Heart right ventricle (tissue), 16 donors: ENCODE results near the gene EIF1. TPM values are rescaled to one million over a fixed set of nuclear protein-coding genes. Genes with fewer than 3 reads are reported as not detected.
"Not testable (repeated sequence)": the region's sequence is repeated elsewhere in the genome, so short reads cannot be mapped to it uniquely, and the experiment has no call there.

Experiments
- ATAC-seq, 8 donors: fragments of 200-7000 bp; cut with Tn5 transposase; one replicate each; pipeline ENCODE4 v1.9.1; 2020; ENCODE audit warnings: mild to moderate bottlenecking in 8 of 8, moderate library complexity in 8 of 8, moderate number of reproducible peaks in 1 of 8
- DNase-seq, 2 donors: peaks; one replicate each; pipeline ENCODE4 v3.0.0-alpha.2; 2020
- H3K27ac ChIP-seq, 10 donors: fragments of 200-600 bp; sonication (generic) in 2 of 10; one replicate each; pipeline versions ENCODE4 v1.5.0 to v1.8.0; 2020 to 2022; ENCODE audit warnings: mild to moderate bottlenecking in 3 of 10
- H3K27me3 ChIP-seq, 7 donors: fragments of 200-600 bp; one replicate each; pipeline ENCODE4 v1.8.0; 2021 to 2022; ENCODE audit warnings: mild to moderate bottlenecking in 2 of 7
- H3K36me3 ChIP-seq, 9 donors: fragments of 200-600 bp; sonication (generic) in 1 of 9; one replicate each; pipeline versions ENCODE4 v1.5.0 to v1.8.0; 2020 to 2022; ENCODE audit warnings: mild to moderate bottlenecking in 2 of 9
- H3K4me1 ChIP-seq, 9 donors: fragments of 200-600 bp; sonication (generic) in 1 of 9; one replicate each; pipeline versions ENCODE4 v1.5.0 to v1.8.0; 2020 to 2022; ENCODE audit warnings: mild to moderate bottlenecking in 4 of 9
- H3K4me3 ChIP-seq, 10 donors: fragments of 200-600 bp; sonication (generic) in 2 of 10; one replicate each; pipeline versions ENCODE4 v1.5.0 to v1.8.0; 2020 to 2022; ENCODE audit warnings: mild to moderate bottlenecking in 7 of 10, moderate library complexity in 2 of 10
- H3K9me3 ChIP-seq, 11 donors: fragments of 200-600 bp in 10 of 11; sonication (generic) in 2 of 11; one replicate each; pipeline versions ENCODE4 v1.5.0 to v1.8.0; 2013 to 2022; ENCODE audit warnings: mild to moderate bottlenecking in 2 of 11, control low read depth in 1 of 11, moderate library complexity in 1 of 11
- WGBS, 2 donors: extraction: QIAGEN DNeasy Blood & Tissue Kit; methylation state at CpG; one replicate each; pipeline ENCODE4 v1.1.7; 2013; ENCODE audit warnings: inconsistent platforms in 1 of 2; 5-methylcytosine and 5-hydroxymethylcytosine counted together
- intact Hi-C, 10 donors: fragments of 100-400 bp; cut with DNase I; formaldehyde crosslinking; loops; one replicate each; pipeline versions ENCODE4 v1.11.1 to v1.14.2; 2022
- long read RNA-seq, 3 donors: library from polyadenylated mRNA; unstranded; transcript quantifications; one replicate each; pipeline ENCODE4 v2.0.0, GENCODE V29; 2020 to 2021
- polyA plus RNA-seq, 2 donors: library from polyadenylated mRNA; stranded (reverse); fragments of 200-250 nt; gene quantifications; one replicate each; pipeline ENCODE4 v1.2.3, GENCODE V29; 2013
- total RNA-seq, 10 donors: library from RNA; stranded (reverse); fragmentation: NEBNext Ultra II Directional in 3 of 10; extraction: Animal tissue kit (Norgen Biotek cat#: 25700) in 3 of 10; gene quantifications; one replicate each; pipeline versions ENCODE4 v1.2.1 to v1.2.4, GENCODE V29; 2021 to 2023
- TF ChIP-seq, protein P1 (sequence below), 9 donors: fragments of 200-600 bp; sonication (generic) in 2 of 9; IDR thresholded peaks; one replicate each; pipeline versions ENCODE4 v1.5.0 to v1.8.0; 2021 to 2022; ENCODE audit warnings: antibody characterized with exemption in 9 of 9, mild to moderate bottlenecking in 5 of 9, moderate library complexity in 1 of 9
- donor health status: Arrhythmogenic right ventricular cardiomyopathy.
- donor health status: ischemic (EF 13 %, LVEDD 7.1; RV severe dilation, severe dysfunction).
- donor health status: healthy with polysubstance abuse.
- donor health status: DM: no; HTN: yes; CAD: no.
- donor health status: DM: no; HTN: no; CAD: no.
- donor health status: ischemic (EF 25% LVEDD 6.9; RV normal size, moderate dysfunction).
- donor health status: ischemic (EF 25% LVEDD 5.7; RV mildly dilated, moderate dysfunction).
- donor health status: healthy.
- donor health status: DM: yes; HTN: yes; CAD: no.
- donor health status: Ischemic cardiomyopathy.
- donor health status: ischemic (EF 35%, LVEDD 5.7; RV mildly dilated, moderate dysfunction).
- donor health status: nonischemic (EF 11% LVEDD 7.7; RV severe dilation, severe dysfunction).
- donor health status: DM: yes; HTN: yes; CAD: no.
- donor health status: PGD.
- donor health status: ischemic (EF 29% LVEDD 5.4; RV normal size, mild dysfunction).
- donor health status: nonischemic (EF 23%, LVEDD 6.1; RV moderate dilation, normal function).

EIF1 gene
- total RNA-seq: 1,000 to 10,000 TPM; 1,115 to 1,330 (median 1,284) TPM
- 1,000 to 10,000 TPM in 1 of 2 donors, 100 to 1,000 TPM in 1; 551 to 1,123 TPM for polyA plus RNA-seq
- long read RNA-seq, donor 1, transcript EIF1-203 (4 exons, 2,330 nt): major isoform, 774 of 798 reads
- long read RNA-seq, donor 1, partial matches to known transcripts: 4 of 798 reads
- long read RNA-seq, donor 1, other reads (novel, unspliced or antisense): 14 of 798 reads
- long read RNA-seq, donor 2, transcript EIF1-203 (4 exons, 2,330 nt): major isoform, 782 of 808 reads
- long read RNA-seq, donor 2, partial matches to known transcripts: 7 of 808 reads
- long read RNA-seq, donor 2, other reads (novel, unspliced or antisense): 16 of 808 reads
- long read RNA-seq, donor 3, transcript EIF1-203 (4 exons, 2,330 nt): major isoform, 997 of 1,033 reads
- long read RNA-seq, donor 3, transcript EIF1-202 (2 exons, 2,170 nt): minor isoform, 14 of 1,033 reads
- long read RNA-seq, donor 3, partial matches to known transcripts: 8 of 1,033 reads
- long read RNA-seq, donor 3, other reads (novel, unspliced or antisense): 12 of 1,033 reads

DNA sequence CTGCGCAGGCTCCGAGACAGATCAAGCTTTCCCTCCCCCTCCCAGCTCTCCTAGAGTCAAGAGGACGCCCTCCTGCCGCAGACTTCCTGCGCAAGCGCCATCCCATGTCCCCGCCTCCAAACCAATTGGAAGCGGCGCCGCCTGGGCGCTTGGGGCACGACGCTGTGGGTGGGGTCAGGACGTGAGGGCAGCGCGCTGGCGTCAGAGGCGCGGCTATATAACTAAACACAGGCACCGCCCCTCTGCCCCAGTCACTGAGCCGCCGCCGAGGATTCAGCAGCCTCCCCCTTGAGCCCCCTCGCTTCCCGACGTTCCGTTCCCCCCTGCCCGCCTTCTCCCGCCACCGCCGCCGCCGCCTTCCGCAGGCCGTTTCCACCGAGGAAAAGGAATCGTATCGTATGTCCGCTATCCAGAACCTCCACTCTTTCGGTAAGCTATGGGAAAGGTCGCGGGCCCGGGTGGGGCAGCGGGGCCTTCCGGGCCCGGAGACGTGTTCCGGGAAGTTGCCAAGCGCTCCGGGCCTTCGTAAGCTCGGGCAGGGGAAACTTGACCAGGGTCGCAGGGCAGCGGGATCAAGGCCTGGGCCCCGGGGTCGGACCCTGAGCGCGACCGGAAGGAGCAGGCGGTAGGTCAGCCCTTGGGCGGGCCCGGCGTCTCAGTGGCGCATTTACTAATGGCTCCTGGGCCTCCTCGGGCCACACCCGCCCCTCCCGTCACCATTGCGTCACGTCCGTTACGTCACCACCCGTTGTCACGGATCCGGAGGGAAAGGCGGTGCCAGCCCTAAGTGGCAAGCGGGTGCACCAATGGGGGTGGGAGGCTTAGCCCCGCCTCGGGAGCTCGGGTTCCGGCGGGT, at the start of gene EIF1:
EIF1 (plus strand) TSS at position 245 of the 856 bp plus-strand sequence; CDS start at position 399, 154 bp downstream.
- DNase-seq (peak; percentile 100), ATAC-seq (peak; percentile 89 to 96 (median 94))
- Histone ChIP-seq H3K9me3 (no peaks in the 10 kb centered on the region), H3K4me3 (peak within 1 kb of the TSS; percentile 62 to 99 (median 84)), H3K4me1 (peaks cover 11 to 45% (median 38%) of the 10 kb centered on the region in 9 donors), H3K36me3 (peaks cover 0 to 46% (median 43%) of the 10 kb centered on the region in 9 donors), H3K27me3 (no peaks in the 10 kb centered on the region), H3K27ac (peak within 1 kb of the TSS; percentile 97 to 100 (median 100))
- TF ChIP-seq, protein P1, sequence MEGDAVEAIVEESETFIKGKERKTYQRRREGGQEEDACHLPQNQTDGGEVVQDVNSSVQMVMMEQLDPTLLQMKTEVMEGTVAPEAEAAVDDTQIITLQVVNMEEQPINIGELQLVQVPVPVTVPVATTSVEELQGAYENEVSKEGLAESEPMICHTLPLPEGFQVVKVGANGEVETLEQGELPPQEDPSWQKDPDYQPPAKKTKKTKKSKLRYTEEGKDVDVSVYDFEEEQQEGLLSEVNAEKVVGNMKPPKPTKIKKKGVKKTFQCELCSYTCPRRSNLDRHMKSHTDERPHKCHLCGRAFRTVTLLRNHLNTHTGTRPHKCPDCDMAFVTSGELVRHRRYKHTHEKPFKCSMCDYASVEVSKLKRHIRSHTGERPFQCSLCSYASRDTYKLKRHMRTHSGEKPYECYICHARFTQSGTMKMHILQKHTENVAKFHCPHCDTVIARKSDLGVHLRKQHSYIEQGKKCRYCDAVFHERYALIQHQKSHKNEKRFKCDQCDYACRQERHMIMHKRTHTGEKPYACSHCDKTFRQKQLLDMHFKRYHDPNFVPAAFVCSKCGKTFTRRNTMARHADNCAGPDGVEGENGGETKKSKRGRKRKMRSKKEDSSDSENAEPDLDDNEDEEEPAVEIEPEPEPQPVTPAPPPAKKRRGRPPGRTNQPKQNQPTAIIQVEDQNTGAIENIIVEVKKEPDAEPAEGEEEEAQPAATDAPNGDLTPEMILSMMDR (IDR thresholded peaks at IDR 0.05): no peak
- whole genome bisulfite sequencing, 2 donors: 0% methylated on average over 79 to 81 of the region's 81 CpGs
- intact Hi-C loops: loop anchor here in 1 of 10 donors (10.0 kb wide), 1 partner anchor 1244 kb away; the partner anchor contains the start of gene IGFBP4

DNA sequence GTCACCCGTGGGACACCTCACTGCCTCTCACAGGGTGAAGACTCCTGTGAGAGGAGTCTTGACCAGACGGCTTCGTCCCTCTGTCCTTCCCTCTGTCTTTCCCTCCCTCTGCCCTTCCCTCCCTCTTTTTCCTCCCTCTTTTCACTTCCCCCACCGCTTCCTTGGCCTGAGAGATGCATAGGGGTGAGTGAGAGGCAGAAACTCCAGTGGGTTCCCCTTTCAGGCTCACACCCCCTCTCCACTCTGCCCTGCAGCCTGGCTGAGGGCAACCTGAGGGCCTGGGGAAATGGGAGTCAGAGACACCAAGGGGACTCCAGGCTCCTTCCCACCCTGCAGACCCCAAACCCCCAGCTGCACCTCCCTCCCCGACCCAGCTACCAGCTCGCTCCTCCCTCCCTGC, 49.7 kb upstream of the EIF1 start:
- H3K4me3 ChIP-seq: no peak overlapping the region
- ATAC-seq: no peak
- TF ChIP-seq, protein P1 (IDR thresholded peaks at IDR 0.05): no peak
- no peaks in the 10 kb centered on the region for H3K27me3 ChIP-seq
- no peak for DNase-seq
- H3K36me3 ChIP-seq: no peaks in the 10 kb centered on the region
- 72 to 82% methylated on average over 6 of the region's 6 CpGs for WGBS, 2 donors
- no peak overlapping the region for H3K27ac ChIP-seq
- peaks cover 3 to 17% (median 11%) of the 10 kb centered on the region in 9 donors for H3K4me1 ChIP-seq
- intact Hi-C loops: no loop called here
- H3K9me3 ChIP-seq: no peaks in the 10 kb centered on the region

DNA sequence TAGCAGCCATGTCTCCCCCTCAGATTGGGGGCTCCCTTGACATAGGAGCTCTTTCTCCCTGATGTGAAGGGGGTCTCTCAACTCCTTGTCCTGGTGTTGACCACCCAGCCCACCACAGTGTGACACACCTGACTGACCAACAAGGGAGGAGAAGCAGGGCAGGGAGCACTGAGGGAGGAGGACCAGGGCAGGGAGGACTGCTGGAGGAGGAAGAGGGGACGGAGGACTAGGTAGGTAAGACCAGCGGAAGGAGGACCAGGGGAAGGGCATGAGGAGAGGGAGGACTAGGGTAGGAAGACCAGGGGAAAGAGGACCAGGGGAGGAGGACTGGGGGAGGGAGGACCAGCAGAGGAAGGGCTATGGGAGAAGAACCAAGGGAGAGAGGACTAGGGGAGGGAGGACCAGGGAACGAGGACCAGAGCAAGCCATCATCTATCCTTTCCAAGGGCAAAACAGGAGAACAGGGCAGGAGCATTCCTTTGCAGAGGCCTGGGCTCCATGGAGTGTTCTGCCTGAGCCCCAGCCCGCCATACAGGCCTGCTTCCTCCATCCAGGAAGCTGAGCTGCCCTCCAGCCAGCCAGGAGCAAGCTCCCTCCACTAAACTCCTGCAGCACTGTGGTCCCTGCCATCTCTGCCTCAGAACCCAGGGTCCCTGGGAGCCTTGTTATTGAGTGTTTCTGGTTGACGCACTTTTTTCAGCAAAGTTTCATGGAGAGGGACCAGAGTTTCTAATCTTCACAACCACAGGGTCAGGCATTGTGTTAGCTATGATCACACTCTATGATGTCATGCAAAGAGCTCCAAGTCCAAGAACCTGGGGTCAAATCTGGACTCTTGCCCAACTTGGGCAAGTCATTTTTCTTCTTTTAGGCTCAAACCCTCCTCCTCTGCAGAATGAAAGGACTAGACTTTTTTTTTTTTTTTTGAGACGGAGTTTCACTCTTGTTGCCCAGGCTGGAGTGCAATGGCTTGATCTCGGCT, 48.9 kb upstream of the EIF1 start:
- H3K27me3 ChIP-seq: no peaks in the 10 kb centered on the region
- H3K4me3 ChIP-seq: no peak overlapping the region
- H3K27ac ChIP-seq: no peak overlapping the region
- no peaks in the 10 kb centered on the region for H3K36me3 ChIP-seq
- TF ChIP-seq, protein P1 (IDR thresholded peaks at IDR 0.05): no peak
- no peaks in the 10 kb centered on the region for H3K9me3 ChIP-seq
- DNase-seq (no peak), ATAC-seq (no peak)
- 87 to 93% methylated on average over 7 of the region's 7 CpGs for WGBS, 2 donors
- H3K4me1 ChIP-seq: peaks cover 3 to 13% (median 9%) of the 10 kb centered on the region in 9 donors
- intact Hi-C loops: loop anchor here in 2 of 10 donors (10.0 kb wide), 2 partner anchors 55 to 725 kb away; partner anchors contain the start of gene KRT14 (in 2 of the 2)

DNA sequence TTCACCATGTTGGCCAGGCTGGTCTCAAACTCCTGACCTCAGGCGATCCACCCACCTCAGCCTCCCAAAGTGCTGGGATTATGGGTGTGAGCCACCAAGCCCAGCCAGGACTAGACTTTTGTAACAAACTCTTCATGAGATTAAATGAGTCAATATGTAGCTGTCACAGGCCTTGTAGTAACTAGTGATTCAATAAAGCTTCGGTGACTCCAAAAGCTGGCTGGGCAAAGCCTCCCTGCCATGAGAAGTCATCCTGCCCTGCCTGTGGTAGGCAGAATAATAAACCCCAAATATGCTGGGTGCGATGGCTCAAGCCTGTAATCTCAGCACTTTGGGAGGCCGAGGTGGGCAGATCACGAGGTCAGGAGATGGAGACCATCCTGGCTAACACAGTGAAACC, 48.1 kb upstream of the EIF1 start:
- intact Hi-C loops: loop anchor here in 2 of 10 donors (10.0 kb wide), 2 partner anchors 56 to 726 kb away; partner anchors contain the start of gene KRT14 (in 2 of the 2)
- not testable (repeated sequence) for H3K27ac ChIP-seq, H3K4me3 ChIP-seq, H3K36me3 ChIP-seq, H3K9me3 ChIP-seq, DNase-seq, ATAC-seq, H3K27me3 ChIP-seq, H3K4me1 ChIP-seq
- WGBS, 2 donors: 95% methylated on average over 5 of the region's 5 CpGs
